Nephron (organoid): ENCODE results near the gene KCNT2.

Experiments
- H3K27ac Mint-ChIP-seq, 3 experiments: 2 replicates each; pipeline ENCODE4 v1.8.0; 2020; ENCODE audit warnings: mixed read lengths in 3 of 3, mild to moderate bottlenecking in 2 of 3, moderate library complexity in 1 of 3
- H3K27me3 Mint-ChIP-seq: 2 replicates; pipeline ENCODE4 v1.8.0; 2021; ENCODE audit warnings: low read depth, mild to moderate bottlenecking, moderate library complexity, mixed read lengths
- H3K36me3 Mint-ChIP-seq: 2 replicates; pipeline ENCODE4 v1.8.0; 2020; ENCODE audit warnings: low read depth, mixed read lengths
- H3K4me1 Mint-ChIP-seq: 2 replicates; pipeline ENCODE4 v1.8.0; 2020; ENCODE audit warnings: mixed read lengths
- H3K4me3 Mint-ChIP-seq, 3 experiments: 2 replicates each; pipeline ENCODE4 v1.8.0; 2020; ENCODE audit warnings: mild to moderate bottlenecking in 3 of 3, mixed read lengths in 3 of 3, moderate library complexity in 2 of 3
- H3K9me3 Mint-ChIP-seq: 2 replicates; pipeline ENCODE4 v1.8.0; 2020; ENCODE audit warnings: mixed read lengths
- TF ChIP-seq, protein P1 (sequence below), 3 experiments: fragments of 200-600 bp; sonication (generic); IDR thresholded peaks; one replicate each; pipeline ENCODE4 v1.5.0; 2021; ENCODE audit warnings: antibody characterized with exemption in 3 of 3; ENCODE audit not compliant: unreplicated experiment in 3 of 3

The KCNT2 gene

GRCh38 chr1:196637606-196638005, 29.4 kb upstream of the KCNT2 start:
- H3K27ac Mint-ChIP-seq, result no peak overlapping the region
- TF ChIP-seq, protein P1, sequence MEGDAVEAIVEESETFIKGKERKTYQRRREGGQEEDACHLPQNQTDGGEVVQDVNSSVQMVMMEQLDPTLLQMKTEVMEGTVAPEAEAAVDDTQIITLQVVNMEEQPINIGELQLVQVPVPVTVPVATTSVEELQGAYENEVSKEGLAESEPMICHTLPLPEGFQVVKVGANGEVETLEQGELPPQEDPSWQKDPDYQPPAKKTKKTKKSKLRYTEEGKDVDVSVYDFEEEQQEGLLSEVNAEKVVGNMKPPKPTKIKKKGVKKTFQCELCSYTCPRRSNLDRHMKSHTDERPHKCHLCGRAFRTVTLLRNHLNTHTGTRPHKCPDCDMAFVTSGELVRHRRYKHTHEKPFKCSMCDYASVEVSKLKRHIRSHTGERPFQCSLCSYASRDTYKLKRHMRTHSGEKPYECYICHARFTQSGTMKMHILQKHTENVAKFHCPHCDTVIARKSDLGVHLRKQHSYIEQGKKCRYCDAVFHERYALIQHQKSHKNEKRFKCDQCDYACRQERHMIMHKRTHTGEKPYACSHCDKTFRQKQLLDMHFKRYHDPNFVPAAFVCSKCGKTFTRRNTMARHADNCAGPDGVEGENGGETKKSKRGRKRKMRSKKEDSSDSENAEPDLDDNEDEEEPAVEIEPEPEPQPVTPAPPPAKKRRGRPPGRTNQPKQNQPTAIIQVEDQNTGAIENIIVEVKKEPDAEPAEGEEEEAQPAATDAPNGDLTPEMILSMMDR (IDR thresholded peaks at IDR 0.05; ENCODE audit: unreplicated experiment in 3 of 3), result no peak
- H3K36me3 Mint-ChIP-seq, result no peaks in the 10 kb centered on the region
- no peak overlapping the region for H3K4me3 Mint-ChIP-seq
- no peaks in the 10 kb centered on the region for H3K9me3 Mint-ChIP-seq
- no peaks in the 10 kb centered on the region for H3K4me1 Mint-ChIP-seq
- no peaks in the 10 kb centered on the region for H3K27me3 Mint-ChIP-seq

DNA sequence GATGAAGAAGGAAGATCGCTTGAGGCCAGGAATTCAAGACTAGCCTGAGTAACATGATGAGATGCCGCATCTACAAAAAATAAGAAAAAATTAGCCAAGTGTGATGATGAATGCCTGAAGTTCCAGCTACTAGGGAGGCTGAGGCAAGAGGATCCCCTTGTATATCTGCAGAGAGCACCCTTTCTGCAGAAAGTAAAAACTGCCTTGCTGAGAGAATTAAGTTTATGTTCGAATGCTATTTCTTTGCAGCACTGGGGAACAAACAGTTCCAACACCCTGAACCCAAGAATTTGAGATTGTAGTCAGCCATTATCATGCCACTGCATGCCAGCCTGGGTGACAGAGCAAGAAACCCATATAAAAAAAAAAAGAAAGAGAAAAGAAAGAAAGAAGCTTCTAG, 20.6 kb upstream of the KCNT2 start:
- TF ChIP-seq, protein P1 (IDR thresholded peaks at IDR 0.05; ENCODE audit: unreplicated experiment in 3 of 3), result no peak
- Mint-ChIP-seq H3K27me3 (no peaks in the 10 kb centered on the region), H3K9me3 (peaks cover 12% of the 10 kb centered on the region), H3K36me3 (no peaks in the 10 kb centered on the region), H3K27ac (no peak overlapping the region), H3K4me1 (no peaks in the 10 kb centered on the region), H3K4me3 (no peak overlapping the region)

GRCh38 chr1:196623079-196623478, 14.8 kb upstream of the KCNT2 start:
- H3K36me3 Mint-ChIP-seq, result no peaks in the 10 kb centered on the region
- H3K9me3 Mint-ChIP-seq, result peaks cover 4% of the 10 kb centered on the region
- H3K27ac Mint-ChIP-seq, result no peak overlapping the region
- TF ChIP-seq, protein P1 (IDR thresholded peaks at IDR 0.05; ENCODE audit: unreplicated experiment in 3 of 3), result no peak
- H3K27me3 Mint-ChIP-seq, result no peaks in the 10 kb centered on the region
- H3K4me1 Mint-ChIP-seq, result no peaks in the 10 kb centered on the region
- no peak overlapping the region for H3K4me3 Mint-ChIP-seq

DNA sequence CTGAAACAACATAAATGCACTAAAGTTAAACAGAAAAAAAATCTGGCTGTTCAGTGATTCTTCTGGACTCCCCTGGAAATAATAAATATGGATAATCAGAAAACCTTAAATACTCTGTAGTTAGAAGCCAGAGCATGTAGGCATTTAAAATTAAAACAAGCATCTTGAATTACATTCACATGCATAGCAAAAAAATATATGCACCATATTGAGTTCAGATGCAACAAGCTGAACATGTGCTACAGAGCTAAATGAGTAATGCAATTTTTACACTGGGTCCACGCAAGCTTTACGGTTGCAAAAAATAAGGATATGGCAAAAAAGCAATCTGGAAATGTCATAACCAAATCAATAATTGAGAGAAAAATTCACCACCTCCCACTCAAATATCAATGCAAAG, 11.5 kb upstream of the KCNT2 start:
- H3K4me3 Mint-ChIP-seq, result no peak overlapping the region

GRCh38 chr1:196611873-196612272, 3.6 kb upstream of the KCNT2 start:
- Mint-ChIP-seq H3K4me3 (no peak overlapping the region), H3K36me3 (no peaks in the 10 kb centered on the region), H3K27me3 (no peaks in the 10 kb centered on the region), H3K27ac (no peak overlapping the region), H3K4me1 (peaks cover 14% of the 10 kb centered on the region), H3K9me3 (no peaks in the 10 kb centered on the region)
- TF ChIP-seq, protein P1 (IDR thresholded peaks at IDR 0.05; ENCODE audit: unreplicated experiment in 3 of 3), result no peak

More for the DNA sequence above, 11.5 kb upstream of the KCNT2 start:
- H3K27ac Mint-ChIP-seq, result no peak overlapping the region
- H3K27me3 Mint-ChIP-seq, result no peaks in the 10 kb centered on the region
- TF ChIP-seq, protein P1 (IDR thresholded peaks at IDR 0.05; ENCODE audit: unreplicated experiment in 3 of 3), result no peak
- H3K9me3 Mint-ChIP-seq, result no peaks in the 10 kb centered on the region
- H3K4me1 Mint-ChIP-seq, result no peaks in the 10 kb centered on the region
- no peaks in the 10 kb centered on the region for H3K36me3 Mint-ChIP-seq

- TF ChIP-seq, protein P1 (IDR thresholded peaks at IDR 0.05; ENCODE audit: unreplicated experiment in 3 of 3), result no peak
- Mint-ChIP-seq H3K27me3 (no peaks in the 10 kb centered on the region), H3K4me1 (peaks cover 24% of the 10 kb centered on the region), H3K36me3 (no peaks in the 10 kb centered on the region), H3K4me3 (peak overlapping the region; percentile 96 to 98 (median 97)), H3K27ac (peak overlapping the region; percentile 77 to 96 (median 89)), H3K9me3 (no peaks in the 10 kb centered on the region)
Observed at GRCh38 chr1:196609370-196609737, 1.1 kb upstream of the KCNT2 start.
